ENCODE measurements around the gene ATG4B. TPM values are rescaled to one million over a fixed set of nuclear protein-coding genes. Genes with fewer than 3 reads are reported as not detected.

The ATG4B gene
- total and polyA plus RNA-seq, 2 of the 4 experiments (the other 2 are of a cell fraction): 113 to 146 TPM

DNA sequence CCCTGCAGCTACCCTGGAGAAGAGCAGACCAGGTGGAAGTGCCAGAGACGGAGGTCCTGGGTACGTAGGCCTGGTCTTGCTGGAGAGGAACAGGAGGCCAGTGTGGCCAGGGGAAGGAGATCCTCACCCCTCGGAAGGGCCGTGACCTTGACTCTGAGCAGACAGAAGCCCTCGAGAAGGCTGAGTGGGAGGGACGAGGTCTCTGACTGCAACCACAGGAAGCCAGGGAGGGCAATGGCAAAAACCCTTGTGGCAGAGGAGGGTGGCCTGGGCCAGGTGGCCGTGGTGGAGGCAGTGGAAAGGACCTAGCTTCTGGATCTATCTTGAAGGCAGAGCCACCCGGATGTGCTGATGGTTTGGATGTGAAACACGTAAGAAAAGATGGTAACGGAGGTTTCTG is 28.6 kb upstream of the ATG4B start:
- Histone ChIP-seq H3K9ac (ENCODE audit: low read depth, low read length) (no peak overlapping the region), H3K4me1 (ENCODE audit: control insufficient read depth, insufficient read depth, low read length) (peaks cover 13% of the 10 kb centered on the region), H2AK5ac (ENCODE audit: low read depth, low read length) (no peak overlapping the region), H2AFZ (replicated peaks; ENCODE audit: low read length, poor library complexity) (no peak overlapping the region), H3K18ac (ENCODE audit: low read depth, low read length) (no peak overlapping the region), H3K79me1 (ENCODE audit: low read depth in 1 of 2, low read length in 2 of 2) (peaks cover 29 to 62% of the 10 kb centered on the region in 2 experiments), H2BK15ac (ENCODE audit: low read depth, low read length) (no peak overlapping the region), H3K23ac (ENCODE audit: low read depth, low read length) (no peak overlapping the region), H3K4ac (ENCODE audit: low read depth, low read length) (no peak overlapping the region), H3K27ac (ENCODE audit: insufficient read depth, low read length) (no peak overlapping the region), H2AK9ac (replicated peaks; ENCODE audit: low read depth, low read length, poor library complexity) (no peak overlapping the region), H2BK5ac (ENCODE audit: low read depth, low read length, poor library complexity, severe bottlenecking) (no peak overlapping the region), H4K8ac (ENCODE audit: low read depth in 2 of 2, low read length in 2 of 2) (no peak overlapping the region), H2BK20ac (ENCODE audit: low read depth, low read length) (no peak overlapping the region), H3K27me3 (ENCODE audit: control insufficient read depth, insufficient read depth, low read length) (no peaks in the 10 kb centered on the region), H4K5ac (ENCODE audit: low read depth, low read length) (no peak overlapping the region), H3K4me3 (ENCODE audit: insufficient read depth, low read depth, low read length) (no peak overlapping the region), H3K56ac (ENCODE audit: extremely low read depth, insufficient read depth, low read length) (no peak overlapping the region), H4K20me1 (ENCODE audit: insufficient read depth, low read length) (peaks cover 10% of the 10 kb centered on the region), H3K14ac (replicated peaks; ENCODE audit: low read depth, low read length) (no peak overlapping the region), H4K91ac (ENCODE audit: insufficient read depth, low read depth, low read length) (no peak overlapping the region), H3K9me3 (ENCODE audit: control insufficient read depth, insufficient read depth, low read length) (no peaks in the 10 kb centered on the region), H3K36me3 (ENCODE audit: control insufficient read depth, insufficient read depth, low read length) (peaks cover 15% of the 10 kb centered on the region), H2BK120ac (ENCODE audit: low read depth, low read length) (no peak overlapping the region), H3K4me2 (ENCODE audit: low read depth, low read length) (no peak overlapping the region), H3K9me1 (ENCODE audit: insufficient read depth, low read length) (peaks cover 13% of the 10 kb centered on the region)
- TF ChIP-seq, protein P1, sequence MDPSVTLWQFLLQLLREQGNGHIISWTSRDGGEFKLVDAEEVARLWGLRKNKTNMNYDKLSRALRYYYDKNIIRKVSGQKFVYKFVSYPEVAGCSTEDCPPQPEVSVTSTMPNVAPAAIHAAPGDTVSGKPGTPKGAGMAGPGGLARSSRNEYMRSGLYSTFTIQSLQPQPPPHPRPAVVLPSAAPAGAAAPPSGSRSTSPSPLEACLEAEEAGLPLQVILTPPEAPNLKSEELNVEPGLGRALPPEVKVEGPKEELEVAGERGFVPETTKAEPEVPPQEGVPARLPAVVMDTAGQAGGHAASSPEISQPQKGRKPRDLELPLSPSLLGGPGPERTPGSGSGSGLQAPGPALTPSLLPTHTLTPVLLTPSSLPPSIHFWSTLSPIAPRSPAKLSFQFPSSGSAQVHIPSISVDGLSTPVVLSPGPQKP (IDR thresholded peaks at IDR 0.05; ENCODE audit: borderline replicate concordance, low read depth, low read length): no peak
- no peak for TF ChIP-seq POLR2A (IDR thresholded peaks at IDR 0.05; ENCODE audit: low read depth, low read length)
- no peak for TF ChIP-seq BHLHE40 (IDR thresholded peaks at IDR 0.05; ENCODE audit: low read depth, low read length)
- no peak for TF ChIP-seq CHD1 (IDR thresholded peaks at IDR 0.05; ENCODE audit: low read depth, low read length)
- POLR2A ChIA-PET (ENCODE audit: unreplicated experiment): no interaction called here
- DNase-seq (no peak), ATAC-seq (ENCODE audit: low read depth) (no peak)
- no TSS peak for BruUV-seq (replicated peaks)
- CTCF ChIA-PET: no interaction called here
- in situ Hi-C loops (cut with MboI; ENCODE audit: low sequenced_read_pairs): no loop called here
- WGBS, 2 experiments (ENCODE audit: extremely low coverage in 2 of 2, insufficient read length in 1 of 2): 98% methylated on average over 8 of the region's 10 CpGs; no CpG with 5 or more reads in 1 of the 2 experiments
- intact Hi-C loops (cut with micrococcal nuclease): no loop called here
- dilution Hi-C loops (cut with HindIII; ENCODE audit: low sequenced_read_pairs, unreplicated experiment): no loop called here
